Superior temporal gyrus (tissue), 1 donor: Measurements from ENCODE around the gene SAFB.
A peak's percentile ranks its signal among the peaks of the same experiment; 100 is the strongest.
"Not testable (repeated sequence)": the region's sequence is repeated elsewhere in the genome, so short reads cannot be mapped to it uniquely, and the experiment has no call there.

Source experiments
- DNase-seq: peaks from one replicate; pipeline ENCODE4 v3.0.0-alpha.2; 2016; ENCODE audit errors: extremely low spot score

SAFB gene

DNA sequence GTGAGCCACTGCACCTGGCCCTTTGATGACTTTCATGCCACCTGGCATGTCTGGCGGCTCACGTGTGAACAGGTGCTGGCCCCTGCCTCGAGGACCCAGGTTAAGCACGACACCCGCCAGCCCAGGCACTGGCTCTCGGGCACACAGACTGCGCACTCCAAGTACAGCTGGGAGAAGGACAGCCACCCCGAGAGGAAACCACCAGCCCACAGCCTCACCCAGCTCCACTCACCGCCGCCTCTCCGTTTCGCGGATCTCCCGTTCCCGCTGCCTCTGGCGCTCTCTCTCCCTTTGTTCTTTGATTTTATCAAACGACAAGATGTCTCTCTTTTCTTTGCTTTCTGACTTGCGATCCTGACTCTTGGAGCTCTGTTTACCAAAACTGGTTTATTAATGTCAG is 27.8 kb upstream of the SAFB start:
- no peak for DNase-seq

- DNase-seq: no peak
These were observed 27.1 kb upstream of the SAFB start for GRCh38 chr19:5595745-5596144.

- DNase-seq: no peak
These were observed 22.1 kb upstream of the SAFB start for GRCh38 chr19:5600797-5601196.

GRCh38 chr19:5603626-5604025 is 19.3 kb upstream of the SAFB start:
- DNase-seq: no peak

DNA sequence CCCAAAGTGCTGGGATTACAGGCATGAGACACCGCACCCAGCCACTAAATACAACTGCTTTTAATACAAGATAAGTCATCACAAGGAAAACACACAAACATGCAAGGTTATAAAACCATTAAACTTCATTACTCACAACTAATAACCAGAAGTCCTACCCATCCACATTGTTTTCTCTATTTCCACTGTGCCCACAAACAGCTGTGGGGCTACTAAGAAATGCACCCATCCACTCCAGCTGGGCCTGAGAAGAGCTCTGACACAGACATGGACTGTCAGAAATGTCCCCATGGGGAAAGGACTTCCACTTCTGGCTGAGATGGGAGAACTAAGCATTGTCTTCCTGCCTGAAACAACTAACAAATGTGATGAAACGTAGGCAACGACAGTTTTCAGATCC is 17.5 kb upstream of the SAFB start:
- no peak for DNase-seq

GRCh38 chr19:5607318-5608275 is 15.3 kb upstream of the SAFB start:
- no peak for DNase-seq

DNA sequence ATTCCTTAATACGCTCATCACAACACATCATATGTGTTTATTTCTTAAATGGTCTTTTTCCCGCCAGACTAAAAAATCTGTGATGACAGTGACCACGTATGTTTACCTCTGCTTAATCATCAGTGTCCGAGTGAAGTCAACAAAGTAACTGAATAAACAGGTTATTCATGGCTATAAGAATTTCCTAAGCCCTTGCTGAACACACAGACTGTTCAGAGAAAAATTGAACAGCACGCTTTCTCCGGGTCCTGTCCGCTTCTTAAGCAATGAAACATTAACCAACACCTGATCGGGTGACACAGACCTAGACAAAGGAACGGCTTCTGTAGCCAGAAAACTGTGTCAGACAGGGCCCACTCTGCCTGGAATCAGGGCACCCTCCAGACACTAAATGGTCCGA is 14.6 kb upstream of the SAFB start:
- DNase-seq: no peak

- not testable (repeated sequence) for DNase-seq
These were observed 14.1 kb upstream of the SAFB start for GRCh38 chr19:5608766-5609165.

- DNase-seq: no peak
These were observed 12.9 kb upstream of the SAFB start for GRCh38 chr19:5609881-5610448.

- no peak for DNase-seq
These were observed 9.7 kb upstream of the SAFB start for GRCh38 chr19:5612891-5613865.

- DNase-seq: no peak
These were observed 7.0 kb upstream of the SAFB start for GRCh38 chr19:5615756-5616327.

DNA sequence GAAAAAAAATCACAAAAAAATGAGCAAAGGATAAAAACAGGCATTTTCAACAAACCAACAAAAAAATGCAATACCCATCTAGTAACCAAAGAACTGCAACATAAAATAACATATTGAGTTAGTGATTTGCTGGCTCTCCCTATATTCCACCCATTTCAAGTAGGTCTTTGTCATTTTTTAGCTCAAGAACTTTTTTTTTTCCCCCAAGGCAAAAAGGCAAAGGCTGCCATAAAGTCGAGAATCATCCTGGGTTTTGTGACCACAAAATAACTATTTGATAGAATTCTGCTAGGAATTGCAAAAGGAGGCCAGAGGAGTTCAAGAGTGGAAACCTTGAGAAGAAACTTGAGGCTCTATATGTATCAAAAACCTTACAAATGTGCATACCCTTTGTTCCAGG is 5.8 kb upstream of the SAFB start:
- no peak for DNase-seq

GRCh38 chr19:5618591-5618990 is 4.3 kb upstream of the SAFB start:
- DNase-seq: no peak

GRCh38 chr19:5619946-5620345 is 2.9 kb upstream of the SAFB start:
- no peak for DNase-seq

DNA sequence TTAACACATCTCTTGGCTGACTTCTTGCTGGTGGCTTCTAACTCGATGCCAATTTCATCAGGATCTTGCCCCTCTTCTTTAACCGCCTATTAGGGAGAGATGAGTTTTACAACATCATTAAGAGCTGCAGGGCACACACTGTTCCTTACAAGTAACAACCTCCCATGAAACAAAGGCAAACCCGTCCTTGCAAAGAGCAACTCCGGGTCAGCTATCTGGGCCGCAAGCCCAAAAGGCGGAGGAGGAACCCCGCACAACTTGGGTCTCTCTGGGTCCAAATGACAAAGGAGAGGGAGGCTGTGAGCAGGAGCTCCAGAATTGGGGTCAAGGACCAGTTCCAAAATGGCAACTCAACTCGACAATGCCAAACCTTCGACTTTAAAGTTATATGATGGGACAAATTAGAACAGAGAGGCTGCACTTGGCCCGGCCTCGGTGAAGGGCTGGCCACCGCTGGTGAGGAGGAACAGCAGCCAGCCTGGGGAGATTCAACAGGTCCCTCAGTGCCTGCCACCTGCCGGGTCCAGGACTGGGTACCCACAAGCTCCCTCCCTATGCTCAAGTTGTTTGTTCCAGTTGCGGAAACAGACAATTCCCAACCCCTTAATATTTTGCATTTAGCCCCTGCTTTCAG is 1.5 kb upstream of the SAFB start:
- peak; percentile 30 for DNase-seq

DNA sequence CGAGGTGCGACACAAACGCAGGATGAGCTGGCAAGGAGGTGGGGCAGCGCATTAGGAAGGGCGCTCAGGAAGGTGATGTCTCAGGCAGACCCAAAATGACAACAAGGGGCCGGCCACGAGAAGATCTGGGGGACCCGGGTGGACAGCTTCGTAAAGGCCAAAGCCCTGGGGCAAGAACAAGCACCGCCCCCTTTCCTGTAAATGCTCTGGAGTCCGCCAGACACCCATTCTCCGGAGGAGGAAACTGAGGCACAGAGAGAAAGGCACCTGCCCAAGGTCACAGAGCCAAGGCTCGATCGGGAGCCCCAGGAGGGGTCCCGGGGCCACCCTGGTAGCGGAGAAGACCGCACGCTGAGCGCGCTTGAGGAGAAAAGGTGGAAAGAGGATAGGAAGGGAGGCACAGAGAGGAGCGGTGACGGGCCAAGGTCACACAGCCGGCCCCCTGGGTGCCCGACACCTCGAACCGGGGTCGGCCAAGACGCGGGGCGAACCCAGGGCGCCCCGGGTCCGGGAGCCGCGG is 878 bp upstream of the SAFB start:
- DNase-seq: no peak

GRCh38 chr19:5623397-5624017 is 624 bp downstream of the SAFB start:
- DNase-seq: no peak

- peak; percentile 42 for DNase-seq
These were observed 1.3 kb downstream of the SAFB start for GRCh38 chr19:5624018-5624663.

GRCh38 chr19:5624741-5625278 is 1.9 kb downstream of the SAFB start:
- no peak for DNase-seq

DNA sequence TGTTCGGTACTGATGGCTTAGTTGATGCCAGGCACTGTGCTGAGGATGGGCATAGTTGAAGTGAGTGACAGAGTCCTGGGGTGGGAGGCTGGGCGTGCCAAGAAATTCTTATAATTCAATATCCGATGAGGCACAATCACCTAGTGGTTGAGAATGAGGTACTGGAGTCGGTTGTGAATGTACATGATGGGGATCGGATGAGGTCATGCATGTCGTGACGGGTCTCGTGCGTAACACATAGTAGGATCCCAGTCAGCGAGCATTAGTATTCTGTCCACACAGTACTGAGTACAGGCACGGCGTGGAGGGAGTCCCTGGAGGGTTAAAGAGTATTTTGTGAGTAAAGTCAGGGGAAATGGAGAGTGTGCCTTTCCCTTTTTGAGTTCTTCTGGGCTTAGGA is 2.8 kb downstream of the SAFB start:
- no peak for DNase-seq
